SH-SY5Y (cell line): ENCODE measurements around the gene MICAL2.

Experiments used
- GATA2 ChIP-seq: IDR thresholded peaks from 2 replicates; pipeline ENCODE4 v1.6.1; 2011; ENCODE audit warnings: mild to moderate bottlenecking, low read depth, low read length
- GATA3 ChIP-seq: IDR thresholded peaks from 2 replicates; pipeline ENCODE4 v1.6.1; 2011; ENCODE audit warnings: low read depth, mild to moderate bottlenecking, low read length, moderate library complexity

DNA sequence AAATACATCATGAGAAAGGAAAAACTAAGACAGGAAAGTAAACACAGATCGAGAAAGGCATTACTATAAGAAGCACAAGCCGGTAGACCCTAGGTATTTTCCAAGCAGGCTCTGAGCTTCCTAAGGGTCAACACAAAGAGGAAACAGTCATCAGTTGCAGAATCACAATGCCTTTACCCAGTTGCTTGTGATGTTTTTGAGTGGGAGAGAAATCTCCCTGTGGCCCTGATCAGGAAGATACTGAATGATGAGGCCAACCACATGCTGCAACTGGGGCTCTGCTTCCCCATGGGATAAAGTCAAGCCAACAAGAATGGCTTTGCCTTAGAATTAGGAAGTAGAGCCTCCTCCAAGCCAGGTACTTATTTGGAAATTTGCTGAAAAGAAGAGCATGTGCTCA lies 132.6 kb downstream of the MICAL2 start:
- TF ChIP-seq GATA3 (no peak), GATA2 (no peak)
